HG02870 (cell line): ENCODE data around the gene SAMD9L.
A peak's percentile ranks its signal among the peaks of the same experiment; 100 is the strongest.

ENCODE experiments used
- ATAC-seq: cut with Tn5 transposase; IDR thresholded peaks from one replicate; pipeline ENCODE4 v1.9.1; 2021; ENCODE audit warnings: mild to moderate bottlenecking, moderate library complexity; ENCODE audit not compliant: unreplicated experiment

Gene SAMD9L

DNA sequence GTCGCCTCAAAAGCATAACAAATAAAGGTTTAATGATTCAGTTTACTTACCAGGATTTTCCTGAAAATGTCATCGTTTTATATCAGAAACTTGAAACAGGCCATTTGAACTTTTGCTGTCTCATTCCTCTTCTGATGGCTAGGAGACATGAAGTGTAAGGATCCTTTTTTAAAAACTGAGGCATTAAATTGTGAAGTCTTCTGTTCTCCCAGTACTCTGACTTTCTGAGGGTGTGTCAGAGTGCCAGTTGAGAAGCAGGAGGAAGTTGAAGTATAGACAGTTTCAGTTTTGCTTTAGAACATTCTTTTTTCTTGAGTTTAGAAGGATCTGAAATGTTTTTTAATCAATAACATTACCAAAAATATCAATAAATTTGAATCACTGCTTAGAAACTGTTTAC, at the start of gene SAMD9L:
TSS of gene SAMD9L (minus strand) at position 242 of the 400 bp plus-strand sequence. CDS start 12,414 bp downstream, outside the sequence.
- ATAC-seq = no peak

DNA sequence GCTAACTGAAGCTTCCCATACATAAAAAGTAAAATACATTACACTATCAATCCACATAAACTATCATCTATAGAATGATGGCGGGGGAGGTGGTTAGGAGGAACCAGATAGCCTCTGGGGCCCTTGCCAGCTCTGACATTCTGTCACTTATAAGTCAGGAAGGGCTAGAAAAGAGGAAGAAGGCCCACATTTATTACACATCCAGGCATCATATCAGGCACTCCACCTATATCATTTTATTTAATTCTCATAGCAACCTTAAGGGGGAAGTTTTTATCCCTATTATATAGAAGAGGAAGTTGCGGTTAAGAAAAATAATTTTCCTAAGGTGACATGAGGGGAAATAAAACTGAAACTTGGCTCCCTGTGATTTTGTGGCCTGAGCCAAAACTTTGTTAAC, 48.2 kb upstream of the SAMD9L start:
- no peak for ATAC-seq

DNA sequence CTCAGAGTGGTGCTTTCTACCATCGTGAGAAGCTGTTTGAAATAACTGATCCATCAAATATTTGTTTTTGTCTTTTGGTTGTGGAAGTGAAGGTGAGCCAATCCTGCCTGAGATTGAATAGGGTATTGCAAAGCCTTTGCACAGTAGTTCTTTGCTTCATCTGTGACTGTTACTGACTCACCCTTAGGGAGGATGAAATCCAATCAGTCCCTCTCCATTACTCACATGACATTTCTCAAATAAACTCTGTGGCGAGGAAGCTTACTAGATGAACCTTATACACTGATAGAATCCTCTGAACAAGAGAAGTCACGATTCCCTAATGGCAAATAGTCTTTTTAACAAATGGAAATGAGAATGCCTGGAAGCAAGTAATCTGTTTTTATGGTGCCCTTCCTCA, 46.2 kb upstream of the SAMD9L start:
- ATAC-seq = no peak

DNA sequence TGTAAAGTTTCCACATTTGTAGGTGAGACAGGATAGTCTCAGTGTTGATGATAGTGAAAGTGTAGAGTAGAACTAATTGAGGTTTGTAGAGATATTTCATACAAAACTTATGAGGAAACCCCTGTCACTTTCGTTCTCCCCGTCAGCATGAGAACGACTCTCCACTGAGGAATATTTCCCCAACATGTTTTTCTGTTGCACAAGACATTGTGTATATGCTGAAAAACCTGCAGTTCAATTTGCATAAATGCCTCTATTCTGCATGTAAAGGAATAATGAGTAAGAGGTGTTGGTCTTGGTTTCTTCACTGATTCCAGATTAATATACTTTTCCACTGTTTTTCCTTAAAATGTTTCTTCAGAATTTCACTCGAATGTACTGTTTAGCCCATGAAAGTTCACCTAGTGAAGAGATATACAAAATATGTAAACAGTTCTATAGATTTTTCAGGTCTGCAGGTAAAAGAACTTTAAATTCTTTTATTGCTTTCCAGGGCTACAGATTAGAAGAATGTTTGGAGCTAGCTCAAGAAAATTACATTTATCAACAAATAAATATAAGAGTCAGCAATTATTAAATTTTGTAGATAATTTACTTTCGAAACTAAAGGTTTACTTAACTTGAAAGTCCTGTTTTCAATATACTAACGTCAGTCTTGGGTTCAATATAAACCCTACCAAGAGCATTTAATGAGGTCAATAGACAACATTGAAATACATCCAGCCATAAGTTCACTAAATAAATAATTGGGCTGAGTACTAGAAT, 40.9 kb upstream of the SAMD9L start:
- ATAC-seq = no peak

DNA sequence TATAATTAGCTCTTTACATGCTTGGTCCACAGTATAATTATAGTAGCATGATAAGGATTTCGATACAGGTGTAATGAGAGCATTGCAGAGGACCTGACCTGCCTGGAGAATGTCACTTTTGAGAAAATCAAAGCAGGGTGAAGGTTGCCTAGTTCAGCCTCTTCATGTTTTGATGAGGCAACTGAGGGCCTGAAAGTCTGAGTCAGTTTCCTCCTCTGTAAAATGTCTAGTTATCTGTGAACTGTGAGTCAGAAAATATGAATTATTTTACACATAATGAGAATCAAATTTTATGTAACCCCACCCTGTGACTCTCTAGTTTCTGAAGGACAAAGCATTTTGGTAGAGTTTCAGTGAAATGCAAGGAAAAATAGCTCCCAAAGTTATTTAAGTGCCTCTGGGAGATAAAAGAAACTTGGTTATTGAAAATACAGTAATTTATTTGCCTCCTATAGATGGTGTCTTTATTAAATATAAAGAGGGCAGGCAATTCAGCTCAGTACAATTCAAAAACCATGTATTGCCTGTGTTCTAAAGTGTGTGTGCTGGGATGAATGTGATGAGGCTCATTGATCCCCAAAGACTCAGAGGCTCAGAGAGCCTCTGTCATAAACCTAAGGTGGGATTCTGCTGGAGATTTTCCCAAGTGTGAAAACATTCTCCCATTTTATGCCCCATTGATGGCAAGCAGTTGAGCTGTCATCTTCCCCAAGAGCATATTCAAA, 37.3 kb upstream of the SAMD9L start:
- no peak for ATAC-seq

DNA sequence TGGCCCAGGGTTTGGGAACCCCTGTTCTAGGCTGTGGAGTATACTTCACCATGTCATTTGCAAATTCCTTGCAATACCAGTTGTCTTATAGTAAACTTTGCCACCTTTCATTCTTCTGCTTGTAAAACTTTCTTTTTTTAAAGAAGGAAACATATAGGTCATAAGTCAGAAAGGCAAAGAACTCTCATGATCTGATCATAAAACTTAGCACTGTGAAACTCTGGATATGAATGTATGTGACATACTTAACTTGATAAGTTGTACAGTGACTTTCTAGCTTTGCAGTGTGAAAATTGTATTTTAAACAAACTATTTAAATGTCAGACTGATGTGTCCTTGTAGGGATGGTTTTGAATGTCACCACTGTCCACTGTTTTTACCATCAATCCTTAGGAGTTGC, 31.0 kb upstream of the SAMD9L start:
- ATAC-seq = no peak

DNA sequence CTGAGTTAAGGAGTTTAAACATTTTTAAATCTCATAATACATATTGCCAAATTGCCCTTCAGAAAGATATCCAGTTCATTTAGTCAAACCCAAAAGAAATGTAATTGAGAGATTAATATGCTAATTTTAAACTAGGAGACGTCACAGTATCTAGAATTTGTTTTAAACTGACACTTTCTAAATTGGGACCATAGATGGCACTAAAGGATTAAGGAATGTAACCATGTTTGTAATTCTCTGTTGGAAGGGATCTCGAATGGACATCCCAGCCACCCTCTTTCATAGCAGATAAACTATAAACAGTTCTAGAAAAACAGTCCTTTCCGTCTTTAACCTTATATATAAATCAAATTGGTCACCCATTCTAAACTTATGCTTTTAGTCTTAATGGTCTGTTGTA, 30.0 kb upstream of the SAMD9L start:
- no peak for ATAC-seq

DNA sequence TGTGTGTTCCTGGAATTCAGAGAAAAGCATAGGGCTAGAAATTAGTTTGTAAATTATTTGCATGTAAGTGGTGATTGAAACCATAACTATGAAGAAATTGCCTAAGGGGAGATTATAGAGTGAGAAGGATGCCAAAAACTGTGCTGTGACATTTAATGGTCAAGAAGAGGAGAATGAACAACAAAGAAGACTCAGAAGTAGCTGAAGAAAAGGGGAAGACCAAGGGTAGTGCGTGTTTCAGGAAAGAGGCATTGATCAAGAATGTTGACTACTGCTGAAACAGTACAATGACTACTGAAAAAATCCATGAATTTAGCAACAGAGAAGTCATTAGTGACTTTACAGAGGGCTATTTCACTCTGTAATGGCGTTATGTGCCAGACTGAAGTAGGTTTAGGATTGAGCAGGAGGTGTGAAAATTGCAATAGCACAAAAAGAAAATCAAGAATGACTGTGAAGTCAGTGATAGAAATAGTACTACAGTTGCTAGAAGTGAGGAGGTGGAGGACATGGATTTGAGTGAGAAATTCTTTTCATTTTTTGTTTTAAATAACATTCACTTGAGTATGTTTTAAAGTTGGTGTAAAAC, 28.9 kb upstream of the SAMD9L start:
- no peak for ATAC-seq

DNA sequence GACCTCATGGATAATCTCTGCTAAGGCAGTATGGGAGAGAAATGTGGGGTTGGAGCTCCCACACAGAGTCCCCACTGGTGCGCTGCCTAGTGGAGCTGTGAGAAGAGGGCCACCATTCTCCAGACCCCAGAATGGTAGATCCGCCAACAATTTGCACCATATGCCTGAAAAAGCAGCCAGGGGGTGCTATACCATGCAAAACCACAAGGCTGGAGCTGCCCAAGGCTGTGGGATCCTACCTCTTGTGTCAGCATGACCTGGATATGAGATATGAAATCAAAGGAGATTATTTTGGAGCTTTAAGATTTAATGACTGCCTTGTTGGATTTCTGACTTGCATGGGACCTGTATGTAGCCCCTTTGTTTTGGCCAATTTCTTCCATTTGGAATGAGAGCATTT, 27.0 kb upstream of the SAMD9L start:
- ATAC-seq = no peak

DNA sequence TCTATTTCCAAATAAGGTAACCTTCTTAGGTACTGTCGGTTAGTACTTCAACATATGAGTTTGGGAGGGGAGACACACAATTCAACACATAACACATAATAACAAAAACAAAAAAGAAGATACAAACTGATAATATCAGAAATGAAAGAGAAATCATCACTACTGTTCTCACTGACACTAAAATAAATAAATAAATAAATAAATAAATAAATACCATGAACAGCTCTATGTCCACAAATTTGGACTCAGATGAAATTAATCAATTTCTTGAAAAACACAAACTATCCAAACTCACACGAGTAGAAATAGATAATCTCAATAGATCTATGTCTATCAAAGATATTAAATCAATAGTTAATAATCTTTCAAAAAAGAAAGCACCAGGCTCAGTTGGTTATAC, 24.5 kb upstream of the SAMD9L start:
- no peak for ATAC-seq

DNA sequence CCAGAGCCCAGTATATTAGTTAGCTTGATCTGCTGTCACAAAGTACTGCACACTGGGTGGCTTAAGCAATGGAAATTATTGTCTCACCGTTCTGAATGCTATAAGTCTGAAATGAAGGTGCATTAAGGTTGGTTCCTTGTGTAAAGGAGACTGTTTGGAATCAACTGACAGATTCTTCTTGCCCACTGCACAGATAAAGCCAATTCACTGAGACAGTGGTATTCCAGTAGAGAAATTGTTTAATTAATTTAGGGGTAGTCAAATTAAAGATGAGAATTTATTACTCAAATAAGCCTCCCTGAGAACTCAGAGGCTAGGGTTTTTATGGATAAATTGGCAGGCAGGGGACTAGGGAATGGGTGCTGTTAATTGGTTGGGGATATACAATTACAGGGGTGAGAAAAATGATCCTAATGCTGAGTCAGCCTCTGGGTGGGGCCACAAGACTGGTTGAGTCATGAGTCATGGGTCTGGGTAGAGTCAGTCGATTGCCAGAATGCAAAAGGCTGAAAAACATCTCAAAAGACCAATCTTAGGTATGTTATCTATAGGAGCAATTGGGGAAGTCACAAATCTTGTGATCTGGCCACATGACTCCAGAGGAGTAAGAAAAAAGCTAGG, 23.5 kb upstream of the SAMD9L start:
- ATAC-seq = no peak

DNA sequence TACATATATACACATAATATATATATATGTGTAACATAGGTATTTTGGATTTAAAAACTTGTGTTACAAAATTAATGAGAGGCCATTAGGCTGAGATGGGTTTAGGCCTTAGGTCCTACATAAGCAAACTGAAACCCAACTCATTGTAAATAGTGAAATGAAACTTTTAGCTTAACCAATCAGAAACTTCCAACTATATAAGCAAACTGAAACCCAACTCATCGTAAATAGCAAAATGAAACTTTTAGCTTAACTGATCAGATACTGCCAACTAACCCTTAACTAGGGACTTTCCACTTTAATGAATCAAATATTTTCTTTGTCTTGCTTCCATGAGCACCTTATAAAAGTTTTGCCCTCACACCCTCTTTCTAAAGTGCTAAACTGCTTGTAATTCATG, 17.3 kb upstream of the SAMD9L start:
- ATAC-seq = peak; percentile 100

DNA sequence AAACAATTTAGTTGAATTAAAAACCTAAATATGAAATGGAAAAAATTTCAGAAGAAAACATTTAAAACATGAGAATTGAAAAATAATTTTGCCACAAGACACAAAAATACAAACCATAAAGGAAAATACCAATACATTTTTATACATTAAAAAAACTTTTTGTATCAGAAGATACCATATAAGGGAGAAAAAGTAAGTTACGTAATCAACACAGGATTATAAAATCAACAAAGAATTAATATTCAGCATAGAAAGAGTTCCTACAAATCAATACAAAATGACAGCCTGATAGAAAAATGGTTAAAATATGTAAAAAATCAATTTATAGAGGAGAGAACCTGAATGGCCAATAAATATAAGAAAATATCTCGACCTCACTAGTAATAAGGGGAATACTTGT, 16.6 kb upstream of the SAMD9L start:
- no peak for ATAC-seq

DNA sequence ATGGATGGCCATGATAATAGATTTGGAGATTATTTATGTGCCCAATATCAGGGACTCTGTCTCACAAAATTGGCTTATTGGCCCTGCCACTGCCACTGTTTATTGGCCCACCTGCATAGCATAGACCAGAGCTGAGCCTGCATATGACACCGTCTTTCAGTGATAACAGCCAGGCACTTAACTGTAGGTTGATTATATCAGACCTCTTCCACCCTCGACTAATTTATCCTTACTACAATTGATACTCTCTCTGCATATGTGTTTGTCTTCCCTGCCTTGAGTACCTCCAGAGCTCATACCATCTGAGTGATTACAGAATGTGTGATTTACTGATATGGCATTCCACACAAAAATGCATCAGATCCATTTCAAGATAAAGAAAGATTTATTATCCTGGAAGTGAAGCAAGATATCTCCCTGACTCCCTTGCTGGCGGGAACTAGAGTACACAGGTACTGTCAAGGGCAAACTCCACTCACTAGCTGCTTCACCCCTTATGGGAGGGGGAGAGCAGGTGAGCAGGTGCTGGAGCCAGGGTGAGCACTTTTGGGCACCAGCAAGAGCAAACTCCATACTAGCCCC, 13.1 kb upstream of the SAMD9L start:
- ATAC-seq = no peak

DNA sequence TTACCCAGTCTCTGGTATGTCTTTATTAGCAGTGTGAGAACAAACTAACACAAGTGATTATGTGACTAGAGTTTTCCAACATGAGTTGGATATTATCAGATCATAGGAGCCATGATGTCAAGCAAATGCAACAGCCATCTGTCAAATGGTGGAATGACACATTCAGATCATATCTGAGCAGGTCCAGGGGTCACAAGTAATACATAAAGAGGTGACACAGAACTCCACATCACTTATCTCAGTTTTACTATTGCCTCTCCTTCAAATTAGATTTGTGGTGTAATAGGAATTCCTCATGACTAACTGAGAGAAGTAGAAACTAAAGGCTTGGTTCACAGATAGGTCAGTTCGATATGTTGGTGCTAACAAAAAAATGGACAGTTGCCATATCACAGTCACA, 12.2 kb upstream of the SAMD9L start:
- ATAC-seq = no peak

DNA sequence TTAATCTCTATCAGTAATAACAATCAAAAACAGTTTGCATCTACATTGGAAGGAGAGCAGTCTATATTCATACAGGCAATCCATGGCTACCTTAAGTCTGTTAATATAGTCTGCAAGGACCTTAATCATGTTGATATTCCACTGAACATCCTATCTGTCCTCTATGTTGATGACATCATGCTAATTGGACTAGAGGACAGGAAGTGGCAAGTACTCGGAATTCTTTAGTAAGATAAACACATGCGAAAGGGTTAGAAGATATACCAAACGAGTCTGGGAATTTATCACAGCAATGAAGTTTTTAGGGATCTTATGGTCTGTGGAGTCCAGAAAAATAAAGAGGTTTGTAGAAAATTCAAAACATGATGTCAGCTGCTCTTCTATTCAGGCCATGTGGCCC, 11.3 kb upstream of the SAMD9L start:
- ATAC-seq = no peak

DNA sequence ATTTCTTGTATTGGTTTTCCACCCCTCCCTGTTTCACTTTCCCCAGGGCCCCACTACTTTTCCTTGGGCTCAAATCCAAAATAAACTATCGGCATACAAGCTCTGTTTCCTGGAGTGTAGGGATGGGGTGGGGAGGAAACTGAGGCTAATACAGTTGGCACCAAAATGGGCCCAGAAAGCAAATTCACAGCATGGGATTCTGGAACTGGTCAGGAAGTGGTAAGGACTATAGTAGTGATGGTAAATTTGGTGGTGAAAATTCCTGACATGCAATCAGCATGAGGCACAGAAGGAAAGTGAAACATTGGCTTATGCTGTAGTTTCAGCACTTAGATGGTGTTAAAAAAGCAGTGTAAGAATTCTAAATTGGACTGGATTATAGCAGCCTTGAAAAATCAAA, 8.7 kb upstream of the SAMD9L start:
- no peak for ATAC-seq

DNA sequence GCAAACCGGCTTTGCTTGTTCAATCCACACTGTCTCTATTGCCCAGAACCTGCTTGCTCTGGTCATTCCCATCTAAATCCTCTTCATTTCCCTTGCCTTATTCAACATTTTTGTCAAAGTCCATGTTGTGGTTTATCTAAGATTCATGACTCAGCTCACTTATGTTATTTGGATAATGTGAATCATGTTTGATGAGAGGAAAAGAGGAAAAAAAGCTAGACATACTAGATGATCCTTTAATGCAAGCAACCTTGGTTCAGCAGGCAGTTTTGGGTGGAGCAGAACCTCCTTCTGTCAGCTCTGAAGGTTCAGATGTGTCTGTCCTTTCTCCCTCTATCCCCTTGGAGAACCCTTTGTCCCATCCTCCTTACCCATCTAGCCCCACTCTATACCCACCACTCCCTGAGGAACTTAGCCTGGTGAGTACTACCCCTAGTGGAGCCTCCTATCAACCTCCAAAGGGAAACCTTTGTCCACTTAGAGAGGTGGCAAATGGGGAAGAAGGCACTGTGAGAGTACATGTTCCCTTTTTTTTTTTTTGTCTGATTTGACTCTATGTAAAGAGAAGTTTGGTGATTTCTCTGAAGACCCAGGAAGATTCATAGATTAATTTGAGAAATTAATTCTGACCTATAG, 2.1 kb upstream of the SAMD9L start:
- no peak for ATAC-seq

DNA sequence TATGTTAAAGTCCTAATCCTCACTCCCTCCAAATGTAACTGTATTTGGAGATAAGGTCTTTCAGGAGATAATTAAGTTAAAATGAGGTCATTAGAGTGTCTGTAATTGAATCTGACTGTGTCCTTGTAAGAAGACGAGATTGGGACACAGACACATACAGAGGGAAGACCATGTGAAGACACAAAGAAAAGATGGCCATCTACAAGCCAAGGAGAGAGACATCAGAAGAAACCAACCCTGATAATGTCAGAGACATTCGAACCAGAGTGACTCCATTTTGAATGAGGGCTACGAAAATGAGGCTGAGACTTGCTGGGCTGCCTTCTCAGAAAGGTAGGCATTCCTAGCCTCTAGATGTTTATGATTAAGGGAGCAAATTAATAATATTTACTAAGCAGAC, 542 bp upstream of the SAMD9L start:
- ATAC-seq = no peak

DNA sequence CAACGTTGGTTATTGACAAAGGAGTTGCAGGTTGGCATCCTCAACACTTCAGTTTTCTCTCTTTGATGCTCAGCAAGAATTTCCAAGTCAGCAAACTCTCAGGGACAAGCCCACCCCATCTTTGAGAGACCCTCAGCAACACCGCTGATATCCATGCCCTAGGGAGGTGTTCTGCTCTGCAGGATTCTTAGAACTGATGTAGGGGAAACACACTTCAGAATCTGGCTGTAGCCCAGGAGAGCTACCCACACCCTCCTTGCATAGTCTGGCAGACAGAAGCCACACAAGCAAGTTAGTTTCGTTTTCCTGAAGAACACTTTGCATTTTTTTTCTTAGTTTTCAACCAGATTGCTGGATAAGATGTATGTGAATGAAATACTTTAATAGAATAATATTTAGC, 822 bp downstream of the SAMD9L start:
- peak; percentile 68 for ATAC-seq
